Vagina (tissue), 2 donors: ENCODE data around the gene GRM8.

ENCODE experiments used
- POLR2A ChIP-seq, 2 donors: fragments of 450-650 bp; IDR thresholded peaks; one replicate each; pipeline ENCODE4 v1.6.1; 2017; ENCODE audit warnings: antibody characterized with exemption in 2 of 2, mild to moderate bottlenecking in 2 of 2, moderate library complexity in 2 of 2
- POLR2AphosphoS5 ChIP-seq, 2 donors: sonication (generic); formaldehyde crosslinking; IDR thresholded peaks; one replicate each; pipeline ENCODE4 v1.9.0; 2017; ENCODE audit warnings: antibody characterized with exemption in 2 of 2, mild to moderate bottlenecking in 2 of 2, low read depth in 1 of 2; ENCODE audit not compliant: insufficient read depth in 1 of 2
- TF ChIP-seq, protein P1 (sequence below), 3 experiments: fragments of 450-650 bp in 2 of 3; fragments of 200-600 bp in 1 of 3; sonication (generic) in 1 of 3; IDR thresholded peaks; one replicate each; pipeline ENCODE4 v1.5.1; 2017 to 2019; ENCODE audit warnings: antibody characterized with exemption in 3 of 3, mild to moderate bottlenecking in 2 of 3, moderate library complexity in 2 of 3

DNA sequence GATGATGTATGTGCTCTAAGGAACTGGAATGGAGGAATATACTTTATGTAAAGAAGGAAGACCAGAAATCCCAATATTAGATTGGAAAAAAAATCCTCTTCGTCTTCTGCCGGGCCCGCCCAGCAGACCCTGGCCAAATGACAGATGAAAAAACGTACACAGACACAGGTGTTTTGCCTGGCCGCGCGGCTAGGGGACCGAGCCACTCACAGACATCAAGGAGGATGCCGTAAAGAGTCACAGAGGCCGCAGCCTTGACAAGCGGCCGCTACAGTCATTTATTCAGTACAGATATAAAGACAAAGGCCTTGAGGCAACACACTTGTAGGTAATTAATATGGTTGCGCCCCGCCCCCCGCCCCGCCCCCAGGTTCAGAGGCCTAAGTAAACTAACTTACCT lies 594.1 kb downstream of the GRM8 start:
- TF ChIP-seq POLR2AphosphoS5 (IDR thresholded peaks at IDR 0.05; ENCODE audit: insufficient read depth in 1 of 2, low read depth in 1 of 2) (no peak), POLR2A (IDR thresholded peaks at IDR 0.05) (no peak)
- TF ChIP-seq, protein P1, sequence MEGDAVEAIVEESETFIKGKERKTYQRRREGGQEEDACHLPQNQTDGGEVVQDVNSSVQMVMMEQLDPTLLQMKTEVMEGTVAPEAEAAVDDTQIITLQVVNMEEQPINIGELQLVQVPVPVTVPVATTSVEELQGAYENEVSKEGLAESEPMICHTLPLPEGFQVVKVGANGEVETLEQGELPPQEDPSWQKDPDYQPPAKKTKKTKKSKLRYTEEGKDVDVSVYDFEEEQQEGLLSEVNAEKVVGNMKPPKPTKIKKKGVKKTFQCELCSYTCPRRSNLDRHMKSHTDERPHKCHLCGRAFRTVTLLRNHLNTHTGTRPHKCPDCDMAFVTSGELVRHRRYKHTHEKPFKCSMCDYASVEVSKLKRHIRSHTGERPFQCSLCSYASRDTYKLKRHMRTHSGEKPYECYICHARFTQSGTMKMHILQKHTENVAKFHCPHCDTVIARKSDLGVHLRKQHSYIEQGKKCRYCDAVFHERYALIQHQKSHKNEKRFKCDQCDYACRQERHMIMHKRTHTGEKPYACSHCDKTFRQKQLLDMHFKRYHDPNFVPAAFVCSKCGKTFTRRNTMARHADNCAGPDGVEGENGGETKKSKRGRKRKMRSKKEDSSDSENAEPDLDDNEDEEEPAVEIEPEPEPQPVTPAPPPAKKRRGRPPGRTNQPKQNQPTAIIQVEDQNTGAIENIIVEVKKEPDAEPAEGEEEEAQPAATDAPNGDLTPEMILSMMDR (IDR thresholded peaks at IDR 0.05), result no peak
